ENCODE measurements around the gene MFSD11.
"Not testable (repeated sequence)": the region's sequence is repeated elsewhere in the genome, so short reads cannot be mapped to it uniquely, and the experiment has no call there.

The MFSD11 gene

GRCh38 chr17:76701471-76701967, 36.4 kb upstream of the MFSD11 start:
- no peak for FAIRE-seq
- no peak for TF ChIP-seq POLR2A (IDR thresholded peaks at IDR 0.05; ENCODE audit: low read depth, low read length)
- DNase-seq (ENCODE audit: insufficient read length, low spot score) = no peak

DNA sequence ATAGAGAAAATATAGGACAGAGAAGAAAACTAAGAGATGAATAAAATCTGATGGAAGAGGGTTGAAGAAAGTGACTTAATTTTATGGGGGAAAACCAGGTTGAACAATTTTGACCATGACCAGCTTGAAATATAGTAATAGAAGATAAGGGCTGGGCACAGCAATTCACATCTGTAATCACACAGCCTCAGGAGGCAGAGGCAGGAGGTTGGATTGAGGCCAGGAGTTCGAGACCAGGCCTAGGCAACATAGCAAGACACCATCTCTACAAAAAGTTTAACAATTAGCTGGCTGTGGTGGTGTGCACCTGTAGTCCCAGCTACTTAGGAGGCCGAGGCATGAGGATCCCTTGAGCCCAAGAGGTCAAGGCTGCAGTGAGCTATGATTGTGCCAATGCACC, 35.8 kb upstream of the MFSD11 start:
- DNase-seq (ENCODE audit: insufficient read length, low spot score) = no peak
- TF ChIP-seq POLR2A (IDR thresholded peaks at IDR 0.05; ENCODE audit: low read depth, low read length) = no peak
- no peak for FAIRE-seq

- DNase-seq (ENCODE audit: insufficient read length, low spot score) (no peak), FAIRE-seq (no peak)
- TF ChIP-seq POLR2A (IDR thresholded peaks at IDR 0.05; ENCODE audit: low read depth, low read length) = no peak
These were observed 34.8 kb upstream of the MFSD11 start for GRCh38 chr17:76702941-76703637.

GRCh38 chr17:76704805-76705204, 33.1 kb upstream of the MFSD11 start:
- no peak for TF ChIP-seq POLR2A (IDR thresholded peaks at IDR 0.05; ENCODE audit: low read depth, low read length)
- no peak for FAIRE-seq
- no peak for DNase-seq (ENCODE audit: insufficient read length, low spot score)

GRCh38 chr17:76706817-76707216, 31.1 kb upstream of the MFSD11 start:
- no peak for FAIRE-seq

DNA sequence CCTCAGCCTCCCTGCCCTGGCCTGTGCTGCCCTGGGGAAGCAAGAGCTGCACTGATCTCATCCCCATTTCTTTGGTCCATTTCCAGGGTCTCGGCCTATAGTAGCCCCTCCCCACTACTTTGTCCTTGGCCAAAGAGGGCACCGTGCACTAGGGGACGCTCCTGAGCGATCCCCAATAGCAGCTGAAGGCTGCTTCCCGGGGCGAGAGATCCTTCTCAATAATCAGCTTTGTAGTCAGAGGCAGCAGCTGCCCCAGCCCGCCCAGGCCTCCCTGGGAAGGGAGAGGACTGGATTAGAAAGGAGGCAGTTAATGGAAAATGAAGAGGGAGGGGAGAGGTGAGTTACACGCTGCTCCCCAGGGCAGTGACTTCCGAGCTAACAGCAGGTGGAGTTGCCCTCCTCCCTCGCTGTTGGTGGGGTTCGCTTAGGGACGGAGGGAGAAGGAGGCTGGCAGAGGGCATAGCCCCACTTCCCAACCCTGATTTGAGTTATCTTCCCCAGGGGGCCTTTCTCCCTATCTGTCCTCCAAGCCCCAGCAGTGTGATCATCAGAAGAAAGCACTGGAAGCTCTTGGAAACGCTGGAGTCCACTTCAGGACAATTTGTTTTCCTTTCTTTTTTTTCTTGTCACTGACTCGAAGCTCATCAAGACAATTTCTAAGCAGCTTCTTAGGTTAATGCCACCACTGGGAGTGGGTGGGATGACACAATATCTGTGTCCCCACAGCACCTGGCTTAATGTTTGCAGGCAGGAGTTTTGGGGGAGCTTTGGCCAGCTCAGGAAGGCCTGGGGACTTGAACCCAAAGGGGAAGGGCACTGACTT, 29.7 kb upstream of the MFSD11 start:
- DNase-seq (ENCODE audit: insufficient read length, low spot score) (no peak), FAIRE-seq (no peak)
- TF ChIP-seq POLR2A (IDR thresholded peaks at IDR 0.05; ENCODE audit: low read depth, low read length) = no peak

More at GRCh38 chr17:76706817-76707216, 31.1 kb upstream of the MFSD11 start:
- no peak for TF ChIP-seq POLR2A (IDR thresholded peaks at IDR 0.05; ENCODE audit: low read depth, low read length)
- no peak for DNase-seq (ENCODE audit: insufficient read length, low spot score)

DNA sequence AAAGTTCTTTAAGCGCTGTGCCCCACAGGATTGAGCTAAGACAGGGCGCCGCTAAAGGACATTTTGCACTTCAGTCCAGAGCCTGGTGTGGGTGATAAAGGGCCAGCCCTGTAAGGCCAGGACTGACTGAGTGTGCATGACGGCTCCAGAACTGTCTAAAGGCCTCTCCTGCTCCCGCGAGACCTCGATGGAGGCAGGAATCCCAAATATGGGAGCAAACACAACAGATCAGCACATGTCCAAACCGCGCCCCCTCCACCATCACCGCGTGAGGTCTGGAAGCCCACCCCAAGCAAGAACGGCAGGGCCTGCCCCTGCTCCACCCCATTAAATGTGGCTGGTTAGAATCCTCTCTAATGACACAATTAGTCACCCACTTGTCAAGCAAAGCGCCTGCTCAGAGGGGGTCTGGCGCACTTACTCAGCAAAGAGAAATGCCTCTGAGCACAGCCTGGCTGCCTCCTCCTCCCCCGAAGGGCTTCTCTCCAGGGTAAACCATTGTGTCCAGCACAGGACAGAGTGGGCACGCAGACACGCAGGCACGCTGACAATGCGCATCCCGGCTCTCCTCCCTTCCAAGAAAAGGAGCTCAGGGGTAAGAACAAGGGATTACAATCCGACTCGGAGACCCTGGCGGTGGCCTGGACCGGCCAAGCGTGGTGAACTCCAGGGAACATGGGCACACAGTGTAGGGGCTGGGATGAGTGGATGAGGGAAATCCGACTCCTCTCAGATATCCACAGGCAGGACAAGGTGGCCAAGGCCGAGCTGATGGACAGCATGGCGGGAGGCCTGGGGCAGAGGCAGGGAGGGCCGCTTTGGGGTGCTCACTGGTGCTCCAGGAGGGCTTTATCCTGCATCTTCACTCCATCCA, 28.6 kb upstream of the MFSD11 start:
- DNase-seq (ENCODE audit: insufficient read length, low spot score) = peak; percentile 94
- peak; percentile 84 for TF ChIP-seq POLR2A (IDR thresholded peaks at IDR 0.05; ENCODE audit: low read depth, low read length)
- FAIRE-seq = no peak

DNA sequence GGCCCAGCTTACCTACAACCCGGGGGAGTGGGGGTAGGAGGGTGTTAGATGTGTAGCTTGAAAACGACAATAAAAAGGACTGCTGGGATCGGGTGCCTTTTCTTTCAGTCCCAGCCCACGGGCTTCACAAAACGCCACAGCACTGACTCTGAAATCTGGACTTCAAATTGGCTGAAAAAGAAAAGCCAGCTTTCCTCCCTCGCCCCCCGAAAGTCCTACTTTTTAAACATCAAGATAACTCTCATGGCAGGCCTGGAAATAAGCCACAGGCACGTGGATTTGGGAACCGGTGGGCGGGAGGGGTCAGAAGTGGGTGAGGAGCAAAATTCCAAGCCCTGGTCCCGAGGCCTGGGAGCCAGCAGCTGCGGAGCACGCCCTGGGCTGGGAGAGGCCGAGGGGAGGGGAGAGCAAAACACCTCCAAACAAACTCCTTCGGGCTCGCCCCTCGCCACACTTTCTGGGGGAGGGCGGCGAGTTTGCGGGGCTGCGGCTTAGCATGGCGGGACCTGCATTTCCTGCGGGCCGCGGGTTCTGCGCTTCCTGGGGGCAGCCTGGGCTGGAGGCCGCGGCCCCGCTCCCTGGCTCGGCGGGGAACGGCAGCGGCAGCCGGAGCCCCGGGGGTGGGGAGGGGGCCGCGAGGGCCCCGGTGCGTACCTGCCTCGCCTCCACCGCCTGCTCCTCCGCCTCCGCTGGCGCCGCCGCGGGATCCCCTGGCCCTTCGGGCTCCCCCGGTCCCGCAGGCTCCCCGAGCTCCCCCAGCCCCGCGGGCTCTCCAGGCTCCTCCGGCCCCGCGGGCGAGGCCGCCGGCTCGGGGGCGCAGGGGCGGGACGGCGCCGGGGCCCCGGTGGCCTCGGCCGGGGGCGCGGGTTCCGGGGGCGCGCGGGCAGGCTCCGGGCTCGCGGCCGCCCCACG, 27.7 kb upstream of the MFSD11 start:
- not testable (repeated sequence) for DNase-seq (ENCODE audit: insufficient read length, low spot score); FAIRE-seq

DNA sequence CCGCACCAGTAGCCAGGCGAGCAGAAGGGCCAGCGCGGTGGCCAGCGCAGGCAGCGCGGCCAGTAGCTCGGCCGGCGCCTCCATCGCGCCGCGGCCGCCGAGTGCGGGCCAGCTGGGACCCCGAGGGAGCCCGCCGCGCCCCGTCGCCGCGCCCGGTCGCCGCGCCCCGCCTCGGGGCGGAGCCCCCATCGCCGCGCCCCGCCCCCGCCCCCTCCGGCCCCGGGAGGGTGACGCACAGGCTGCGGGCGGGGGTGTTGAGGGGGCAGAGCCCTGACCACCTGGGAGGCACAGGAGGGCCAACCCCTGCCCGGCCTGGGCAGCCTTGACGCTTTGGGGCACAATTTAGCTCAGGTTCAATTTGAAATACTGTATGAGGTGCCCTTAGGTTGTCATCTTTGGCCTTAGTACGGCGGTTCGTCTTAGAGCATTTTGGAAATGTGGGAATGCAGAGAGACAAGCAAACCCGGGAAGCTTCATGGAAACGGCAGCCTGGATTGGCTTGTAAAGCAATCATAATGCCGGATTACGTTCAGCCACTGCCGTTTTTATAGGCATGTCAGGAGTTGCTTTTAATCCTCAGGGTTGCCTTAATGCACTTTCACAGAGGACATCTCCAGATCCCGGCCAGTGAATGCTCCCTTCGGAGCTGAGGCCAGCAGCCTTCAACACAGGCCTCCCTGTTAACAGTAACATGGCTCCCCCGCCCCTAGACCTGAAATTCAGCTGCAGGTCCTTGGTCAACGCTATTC, 26.9 kb upstream of the MFSD11 start, which contains the start of gene MXRA7:
TSS of gene MXRA7 (minus strand) at position 103 of the 749 bp plus-strand sequence. CDS start at position 84, 19 bp downstream.
- TF ChIP-seq POLR2A (IDR thresholded peaks at IDR 0.05; ENCODE audit: low read depth, low read length) = peak; percentile 81
- no peak for FAIRE-seq
- peak; percentile 86 for DNase-seq (ENCODE audit: insufficient read length, low spot score)

- DNase-seq (ENCODE audit: insufficient read length, low spot score); FAIRE-seq: not testable (repeated sequence)
These were observed 25.6 kb upstream of the MFSD11 start for GRCh38 chr17:76712321-76712720.

- FAIRE-seq (no peak), DNase-seq (ENCODE audit: insufficient read length, low spot score) (no peak)
- TF ChIP-seq POLR2A (IDR thresholded peaks at IDR 0.05; ENCODE audit: low read depth, low read length) = no peak
These were observed 24.2 kb upstream of the MFSD11 start for GRCh38 chr17:76713765-76714164.

DNA sequence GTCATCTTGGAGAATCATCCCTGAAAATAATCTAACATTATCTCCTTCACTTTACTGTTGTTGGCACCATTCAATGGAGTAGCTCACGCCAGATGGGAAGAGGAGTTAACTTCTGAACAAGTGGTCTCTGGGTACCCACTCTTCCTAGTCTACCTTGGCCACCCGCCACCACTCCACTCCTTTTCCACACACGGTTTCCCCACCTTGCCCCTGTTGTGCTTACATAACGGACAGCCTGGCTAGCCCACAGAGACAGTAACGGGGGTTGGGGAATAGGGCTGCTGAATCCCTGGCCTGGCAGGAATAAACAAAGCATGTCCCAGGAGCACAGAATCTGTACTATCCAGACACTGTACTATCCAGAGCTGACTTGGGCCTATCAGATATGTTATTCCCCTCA, 23.6 kb upstream of the MFSD11 start:
- no peak for TF ChIP-seq POLR2A (IDR thresholded peaks at IDR 0.05; ENCODE audit: low read depth, low read length)
- DNase-seq (ENCODE audit: insufficient read length, low spot score) (no peak), FAIRE-seq (no peak)
